ENCODE results near the gene OVCA2. TPM values are rescaled to one million over a fixed set of nuclear protein-coding genes. Genes with fewer than 3 reads are reported as not detected.

OVCA2 gene
- total RNA-seq, 1 experiment from 2014 or later = 50.2 TPM

DNA sequence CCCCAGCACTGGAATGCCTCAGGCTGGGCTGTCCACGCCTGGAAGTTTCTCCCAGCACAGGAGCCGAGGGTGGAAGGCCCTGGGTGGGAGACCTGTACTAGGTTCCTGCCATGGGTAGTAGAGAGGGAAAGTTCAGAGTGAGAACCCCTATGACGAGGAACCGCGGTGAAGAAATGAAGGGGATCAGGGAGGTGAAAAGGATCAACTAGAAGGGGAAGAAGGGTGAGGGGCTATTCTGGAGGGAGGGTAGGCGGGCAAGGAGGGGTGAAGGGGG is 18.5 kb downstream of the OVCA2 start:
- Histone ChIP-seq H3K4me3 (ENCODE audit: low read length) (no peak overlapping the region), H2AFZ (ENCODE audit: low read length) (no peak overlapping the region), H3K9me2 (replicated peaks; ENCODE audit: insufficient read depth, low read length) (no peaks in the 10 kb centered on the region), H3K36me3 (ENCODE audit: insufficient read depth, low read length) (no peaks in the 10 kb centered on the region; the same call in 1 of the 2 replicates), H3K79me2 (ENCODE audit: low read length) (no peaks in the 10 kb centered on the region), H3K4me2 (ENCODE audit: low read depth, low read length, poor library complexity, severe bottlenecking) (no peak overlapping the region), H3K27ac (ENCODE audit: low read length) (no peak overlapping the region), H4K20me1 (ENCODE audit: insufficient read depth, low read depth, low read length) (peaks cover 31% of the 10 kb centered on the region; the same call in 1 of the 2 replicates), H3K9ac (ENCODE audit: low read length) (no peak overlapping the region), H3K4me1 (ENCODE audit: low read length) (peaks cover 51% of the 10 kb centered on the region), H3K9me3 (ENCODE audit: low read length) (no peaks in the 10 kb centered on the region), H3K27me3 (ENCODE audit: low read length) (no peaks in the 10 kb centered on the region)
- no peak for DNase-seq

DNA sequence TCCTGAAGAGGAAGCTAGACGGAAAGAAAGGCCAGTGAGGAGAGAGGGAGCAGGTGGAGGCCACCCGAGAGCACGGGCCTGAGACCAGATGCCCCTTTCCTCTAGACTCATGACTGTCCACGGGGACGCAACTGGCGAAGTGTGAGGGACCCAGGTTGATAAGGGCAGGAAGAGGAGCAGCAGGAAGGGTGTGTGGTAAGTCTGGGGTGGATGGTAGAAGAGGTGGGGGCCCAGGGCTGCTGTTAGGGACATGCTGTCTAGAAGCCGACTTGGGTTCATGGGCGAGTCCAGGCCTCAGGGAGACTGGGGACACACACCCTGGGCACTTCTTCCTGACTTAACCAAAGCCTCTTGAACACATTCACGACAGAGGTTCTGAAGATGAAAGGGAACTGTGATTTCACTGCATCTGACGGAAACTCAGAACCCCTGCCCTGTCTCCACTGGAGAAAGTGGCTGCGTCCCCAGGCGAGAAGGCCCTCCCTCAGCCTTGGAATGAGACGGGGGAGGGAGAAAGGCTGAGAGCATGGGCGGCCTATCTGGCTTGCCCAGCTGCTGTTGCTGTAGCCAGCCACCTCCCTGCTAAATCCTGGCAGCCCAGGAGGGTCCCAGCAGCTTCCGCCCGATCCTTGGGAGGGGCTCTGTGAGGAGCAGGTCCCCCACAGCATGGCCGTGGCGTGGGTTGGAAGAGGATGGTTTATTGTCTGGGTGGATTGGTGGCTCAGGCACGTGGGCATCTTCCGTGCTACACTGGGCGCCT is 19.0 kb downstream of the OVCA2 start:
- Histone ChIP-seq H3K9me3 (ENCODE audit: low read length) (no peaks in the 10 kb centered on the region), H3K9me2 (replicated peaks; ENCODE audit: insufficient read depth, low read length) (no peaks in the 10 kb centered on the region), H3K9ac (ENCODE audit: low read length) (no peak overlapping the region), H3K79me2 (ENCODE audit: low read length) (no peaks in the 10 kb centered on the region), H4K20me1 (ENCODE audit: insufficient read depth, low read depth, low read length) (peaks cover 31% of the 10 kb centered on the region; the same call in 1 of the 2 replicates), H3K4me1 (ENCODE audit: low read length) (peaks cover 54% of the 10 kb centered on the region), H3K36me3 (ENCODE audit: insufficient read depth, low read length) (no peaks in the 10 kb centered on the region; the same call in 1 of the 2 replicates), H3K27me3 (ENCODE audit: low read length) (no peaks in the 10 kb centered on the region), H3K4me2 (ENCODE audit: low read depth, low read length, poor library complexity, severe bottlenecking) (no peak overlapping the region), H3K27ac (ENCODE audit: low read length) (no peak overlapping the region), H2AFZ (ENCODE audit: low read length) (no peak overlapping the region), H3K4me3 (ENCODE audit: low read length) (no peak overlapping the region)
- no peak for DNase-seq

DNA sequence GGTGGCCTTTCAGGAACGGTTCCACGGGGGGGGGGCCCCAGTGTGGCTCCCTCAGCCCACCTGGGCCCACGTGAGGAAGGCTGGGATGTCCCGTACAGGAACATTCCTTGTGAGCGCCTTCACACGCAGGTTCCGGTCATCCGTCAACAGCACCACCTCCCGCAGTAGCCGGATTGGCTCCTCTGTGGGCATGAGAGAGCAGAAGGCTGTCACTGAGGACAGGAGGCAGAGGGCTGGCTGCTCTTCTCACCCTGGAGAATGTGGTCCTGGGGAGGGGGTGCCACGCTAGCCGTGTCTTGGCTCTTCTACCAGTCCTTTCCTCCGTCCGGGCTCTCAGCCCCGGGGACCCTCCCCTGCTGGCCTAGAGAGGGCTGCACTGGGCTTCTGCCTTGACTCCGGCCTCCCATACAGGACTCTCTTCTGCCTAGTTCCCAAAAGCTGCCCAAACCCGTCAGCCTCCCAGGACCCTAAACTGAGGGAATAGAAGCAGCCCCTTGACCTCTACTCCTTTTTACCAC is 19.7 kb downstream of the OVCA2 start:
- Histone ChIP-seq H3K27me3 (ENCODE audit: low read length) (no peaks in the 10 kb centered on the region), H3K4me2 (ENCODE audit: low read depth, low read length, poor library complexity, severe bottlenecking) (no peak overlapping the region), H2AFZ (ENCODE audit: low read length) (no peak overlapping the region), H3K27ac (ENCODE audit: low read length) (no peak overlapping the region), H3K4me1 (ENCODE audit: low read length) (peaks cover 53% of the 10 kb centered on the region), H3K9ac (ENCODE audit: low read length) (no peak overlapping the region), H3K9me2 (replicated peaks; ENCODE audit: insufficient read depth, low read length) (no peaks in the 10 kb centered on the region), H3K79me2 (ENCODE audit: low read length) (no peaks in the 10 kb centered on the region), H4K20me1 (ENCODE audit: insufficient read depth, low read depth, low read length) (peaks cover 28% of the 10 kb centered on the region; the same call in 1 of the 2 replicates), H3K9me3 (ENCODE audit: low read length) (no peaks in the 10 kb centered on the region), H3K36me3 (ENCODE audit: insufficient read depth, low read length) (no peaks in the 10 kb centered on the region; the same call in 1 of the 2 replicates), H3K4me3 (ENCODE audit: low read length) (no peak overlapping the region)
- DNase-seq = no peak

DNA sequence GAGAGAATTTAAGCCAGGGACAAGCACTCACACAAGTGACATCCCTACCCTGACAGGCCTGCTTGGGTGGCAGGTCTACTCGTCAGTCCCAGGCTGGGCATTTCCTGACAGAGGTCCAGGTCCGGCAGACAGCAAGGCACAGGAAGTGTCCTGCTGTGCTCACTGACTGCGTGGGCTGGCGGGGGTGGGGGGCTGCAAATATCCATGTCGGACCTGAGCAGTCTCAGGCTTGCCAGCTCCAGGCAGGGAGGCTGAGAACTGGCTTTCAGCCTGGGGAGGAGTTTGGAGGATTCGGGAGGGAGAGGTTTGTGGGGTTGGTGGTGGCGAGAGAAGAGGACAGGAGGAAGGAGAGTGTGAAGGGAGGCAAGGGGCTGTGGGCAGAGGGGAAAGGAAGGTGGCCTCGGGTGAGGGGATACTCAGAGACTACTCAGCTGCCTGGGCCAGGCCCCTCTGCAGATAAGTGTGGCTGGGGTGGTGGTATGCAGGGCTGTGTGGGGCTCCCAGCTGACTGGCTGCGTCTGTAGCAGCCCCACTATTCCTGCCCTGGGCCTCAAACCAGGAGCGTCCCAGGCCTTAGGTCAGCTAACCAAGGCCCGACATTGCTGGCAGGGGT is 20.9 kb downstream of the OVCA2 start:
- Histone ChIP-seq H3K9me3 (ENCODE audit: low read length) (no peaks in the 10 kb centered on the region), H4K20me1 (ENCODE audit: insufficient read depth, low read depth, low read length) (peaks cover 26% of the 10 kb centered on the region; the same call in 1 of the 2 replicates), H3K4me1 (ENCODE audit: low read length) (peaks cover 53% of the 10 kb centered on the region), H3K9me2 (replicated peaks; ENCODE audit: insufficient read depth, low read length) (no peaks in the 10 kb centered on the region), H3K4me2 (ENCODE audit: low read depth, low read length, poor library complexity, severe bottlenecking) (peak overlapping the region; percentile 68), H3K4me3 (ENCODE audit: low read length) (no peak overlapping the region), H3K27ac (ENCODE audit: low read length) (no peak overlapping the region), H3K36me3 (ENCODE audit: insufficient read depth, low read length) (no peaks in the 10 kb centered on the region; the same call in 1 of the 2 replicates), H3K27me3 (ENCODE audit: low read length) (no peaks in the 10 kb centered on the region), H3K9ac (ENCODE audit: low read length) (no peak overlapping the region), H2AFZ (ENCODE audit: low read length) (no peak overlapping the region), H3K79me2 (ENCODE audit: low read length) (no peaks in the 10 kb centered on the region)
- DNase-seq = no peak

DNA sequence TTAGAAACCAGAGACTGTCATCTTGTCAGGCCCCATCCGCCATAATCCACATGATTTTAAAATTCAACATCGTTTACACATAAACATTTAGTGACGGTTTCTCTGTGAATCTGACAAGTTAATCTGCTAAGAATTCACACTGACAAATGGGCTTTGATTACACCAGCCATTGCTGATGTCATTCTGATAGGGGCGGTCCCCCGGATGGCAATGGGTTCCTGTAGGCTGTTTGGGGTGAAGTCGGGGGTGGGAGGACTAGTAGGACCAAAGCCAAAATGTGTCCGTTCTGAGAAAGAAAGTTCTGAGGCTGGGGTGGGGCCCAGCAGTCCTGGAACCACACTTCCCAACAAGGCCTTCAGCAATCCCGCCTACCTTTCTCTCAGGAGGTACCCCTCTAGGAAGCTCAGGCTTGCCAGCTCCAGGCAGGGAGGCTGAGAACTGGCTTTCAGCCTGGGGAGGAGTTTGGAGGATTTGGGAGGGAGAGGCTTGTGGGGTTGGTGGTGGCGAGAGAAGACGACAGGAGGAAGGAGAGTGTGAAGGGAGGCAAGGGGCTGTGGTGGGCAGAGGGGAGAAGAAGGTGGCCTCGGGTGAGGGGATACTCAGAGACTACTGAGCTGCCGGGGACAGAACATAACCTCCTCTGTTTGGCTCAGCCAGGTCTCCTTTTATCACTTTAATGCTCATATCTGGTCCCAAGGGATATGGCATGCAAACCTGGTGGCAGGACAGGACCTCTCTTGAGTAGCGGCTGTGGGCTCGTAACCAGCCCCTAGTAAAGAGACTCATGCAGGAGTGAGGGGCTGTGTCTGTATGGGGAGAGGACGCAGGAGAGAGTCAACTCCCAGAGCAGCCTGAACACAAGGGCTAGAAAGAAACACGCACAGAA is 21.7 kb downstream of the OVCA2 start:
- Histone ChIP-seq H3K4me2 (ENCODE audit: low read depth, low read length, poor library complexity, severe bottlenecking) (peak overlapping the region; percentile 68), H3K27ac (ENCODE audit: low read length) (peak overlapping the region; percentile 93), H3K9me2 (replicated peaks; ENCODE audit: insufficient read depth, low read length) (no peaks in the 10 kb centered on the region), H4K20me1 (ENCODE audit: insufficient read depth, low read depth, low read length) (peaks cover 26% of the 10 kb centered on the region; the same call in 1 of the 2 replicates), H3K27me3 (ENCODE audit: low read length) (no peaks in the 10 kb centered on the region), H3K79me2 (ENCODE audit: low read length) (no peaks in the 10 kb centered on the region), H3K4me3 (ENCODE audit: low read length) (peak overlapping the region; percentile 53), H2AFZ (ENCODE audit: low read length) (no peak overlapping the region), H3K9me3 (ENCODE audit: low read length) (no peaks in the 10 kb centered on the region), H3K36me3 (ENCODE audit: insufficient read depth, low read length) (no peaks in the 10 kb centered on the region; the same call in 1 of the 2 replicates), H3K9ac (ENCODE audit: low read length) (peak overlapping the region; percentile 72), H3K4me1 (ENCODE audit: low read length) (peaks cover 50% of the 10 kb centered on the region)
- DNase-seq = peak; percentile 89

DNA sequence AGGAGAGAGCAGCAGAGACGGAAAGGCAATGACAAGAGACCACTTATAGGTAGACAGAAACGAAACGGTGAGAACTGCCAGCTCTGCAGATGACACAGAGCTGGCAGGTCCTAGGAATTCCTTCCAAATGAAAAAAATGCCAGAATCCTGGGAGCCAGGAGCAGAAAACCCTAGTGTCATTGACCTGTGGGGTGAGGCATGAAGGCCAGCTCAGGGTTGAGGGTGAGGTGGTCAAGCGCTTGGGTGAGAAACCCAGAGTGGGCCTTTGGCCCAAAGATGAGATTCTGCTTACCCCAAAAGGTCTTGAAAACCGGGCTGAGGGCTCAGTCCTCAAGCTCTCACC is 22.3 kb downstream of the OVCA2 start:
- Histone ChIP-seq H2AFZ (ENCODE audit: low read length) (no peak overlapping the region), H3K36me3 (ENCODE audit: insufficient read depth, low read length) (no peaks in the 10 kb centered on the region; the same call in 1 of the 2 replicates), H4K20me1 (ENCODE audit: insufficient read depth, low read depth, low read length) (peaks cover 24% of the 10 kb centered on the region; the same call in 1 of the 2 replicates), H3K27ac (ENCODE audit: low read length) (peak overlapping the region; percentile 93), H3K9me2 (replicated peaks; ENCODE audit: insufficient read depth, low read length) (no peaks in the 10 kb centered on the region), H3K9me3 (ENCODE audit: low read length) (no peaks in the 10 kb centered on the region), H3K27me3 (ENCODE audit: low read length) (no peaks in the 10 kb centered on the region), H3K79me2 (ENCODE audit: low read length) (no peaks in the 10 kb centered on the region), H3K9ac (ENCODE audit: low read length) (peak overlapping the region; percentile 72), H3K4me1 (ENCODE audit: low read length) (peaks cover 44% of the 10 kb centered on the region), H3K4me2 (ENCODE audit: low read depth, low read length, poor library complexity, severe bottlenecking) (peak overlapping the region; percentile 68), H3K4me3 (ENCODE audit: low read length) (peak overlapping the region; percentile 53)
- DNase-seq = no peak

DNA sequence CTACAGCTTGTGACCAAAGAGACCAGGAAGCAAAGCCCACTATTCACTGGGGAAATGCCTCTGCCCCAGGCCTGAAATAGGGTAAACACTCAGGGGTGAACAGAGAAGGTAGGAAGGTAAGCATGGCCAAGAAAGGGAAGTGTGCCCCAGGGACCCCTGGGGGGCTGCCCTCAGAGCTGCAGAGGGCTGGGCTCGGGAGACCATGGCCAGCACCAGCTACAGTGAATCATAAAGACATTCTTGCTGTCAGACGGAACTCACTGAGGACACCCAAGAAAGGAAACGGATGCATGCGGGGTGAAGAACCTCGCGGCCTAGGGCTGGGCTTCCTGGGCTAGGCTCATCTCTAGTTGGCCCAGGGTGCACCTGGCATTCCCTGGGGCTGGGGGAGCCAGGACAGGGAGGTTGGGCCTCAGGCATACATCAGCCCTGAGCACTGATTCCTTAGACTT is 22.7 kb downstream of the OVCA2 start:
- H3K27ac ChIP-seq (ENCODE audit: low read length) = peak overlapping the region; percentile 93
- no peaks in the 10 kb centered on the region for H3K79me2 ChIP-seq (ENCODE audit: low read length)
- peak overlapping the region; percentile 72 for H3K9ac ChIP-seq (ENCODE audit: low read length)
- peaks cover 19% of the 10 kb centered on the region; the same call in 1 of the 2 replicates for H4K20me1 ChIP-seq (ENCODE audit: insufficient read depth, low read depth, low read length)
- H2AFZ ChIP-seq (ENCODE audit: low read length) = no peak overlapping the region
- peak overlapping the region; percentile 53 for H3K4me3 ChIP-seq (ENCODE audit: low read length)
- H3K9me2 ChIP-seq (replicated peaks; ENCODE audit: insufficient read depth, low read length) = no peaks in the 10 kb centered on the region
- H3K27me3 ChIP-seq (ENCODE audit: low read length) = no peaks in the 10 kb centered on the region
- H3K9me3 ChIP-seq (ENCODE audit: low read length) = no peaks in the 10 kb centered on the region
- peak; percentile 84 for DNase-seq
- H3K4me2 ChIP-seq (ENCODE audit: low read depth, low read length, poor library complexity, severe bottlenecking) = peak overlapping the region; percentile 68
- no peaks in the 10 kb centered on the region; the same call in 1 of the 2 replicates for H3K36me3 ChIP-seq (ENCODE audit: insufficient read depth, low read length)
- H3K4me1 ChIP-seq (ENCODE audit: low read length) = peaks cover 40% of the 10 kb centered on the region
